Fibroblast of villous mesenchyme (primary cell): ENCODE results near the gene IFT20. TPM values are rescaled to one million over a fixed set of nuclear protein-coding genes. Genes with fewer than 3 reads are reported as not detected.

Experiments used
- DNase-seq: peaks from one replicate; pipeline ENCODE4 v3.0.0-alpha.2; 2010; ENCODE audit warnings: low read depth
- H3K4me3 ChIP-seq: 2 replicates; pipeline ENCODE4 v1.5.1; 2011; ENCODE audit warnings: low read depth, mild to moderate bottlenecking, low read length
- total RNA-seq: library from RNA; depleted of rRNA; stranded (reverse); fragments of >200 nt; gene quantifications from 2 replicates; pipeline ENCODE4 v1.2.3, GENCODE V29; 2012
- TF ChIP-seq, protein P1 (sequence below): IDR thresholded peaks from 2 replicates; pipeline ENCODE4 v1.5.1; 2012; ENCODE audit warnings: low read depth, mild to moderate bottlenecking, low read length; ENCODE audit not compliant: insufficient read depth

Gene IFT20
- total RNA-seq, 1 donor, result 51.4 TPM

DNA sequence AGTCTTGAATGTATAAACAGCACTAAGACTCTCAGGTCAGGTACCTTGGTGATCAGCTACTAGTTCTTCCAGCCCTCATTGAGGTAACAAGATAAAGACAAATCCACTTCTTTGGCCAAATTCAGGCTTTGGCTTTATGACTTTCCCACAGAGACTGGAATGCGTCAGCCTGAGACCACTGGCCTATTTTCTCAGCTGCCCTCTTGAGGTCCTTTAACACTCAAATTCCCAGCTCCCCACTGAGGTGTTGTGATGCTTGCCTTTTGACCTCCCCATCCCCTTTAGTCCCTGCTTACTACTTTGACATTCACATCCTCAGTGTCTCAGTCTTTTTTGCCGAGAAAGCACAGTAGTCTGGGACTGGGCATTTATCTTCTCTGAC, 10.9 kb upstream of the IFT20 start:
- no peak overlapping the region for H3K4me3 ChIP-seq
- peak; percentile 42 for DNase-seq
- TF ChIP-seq, protein P1, sequence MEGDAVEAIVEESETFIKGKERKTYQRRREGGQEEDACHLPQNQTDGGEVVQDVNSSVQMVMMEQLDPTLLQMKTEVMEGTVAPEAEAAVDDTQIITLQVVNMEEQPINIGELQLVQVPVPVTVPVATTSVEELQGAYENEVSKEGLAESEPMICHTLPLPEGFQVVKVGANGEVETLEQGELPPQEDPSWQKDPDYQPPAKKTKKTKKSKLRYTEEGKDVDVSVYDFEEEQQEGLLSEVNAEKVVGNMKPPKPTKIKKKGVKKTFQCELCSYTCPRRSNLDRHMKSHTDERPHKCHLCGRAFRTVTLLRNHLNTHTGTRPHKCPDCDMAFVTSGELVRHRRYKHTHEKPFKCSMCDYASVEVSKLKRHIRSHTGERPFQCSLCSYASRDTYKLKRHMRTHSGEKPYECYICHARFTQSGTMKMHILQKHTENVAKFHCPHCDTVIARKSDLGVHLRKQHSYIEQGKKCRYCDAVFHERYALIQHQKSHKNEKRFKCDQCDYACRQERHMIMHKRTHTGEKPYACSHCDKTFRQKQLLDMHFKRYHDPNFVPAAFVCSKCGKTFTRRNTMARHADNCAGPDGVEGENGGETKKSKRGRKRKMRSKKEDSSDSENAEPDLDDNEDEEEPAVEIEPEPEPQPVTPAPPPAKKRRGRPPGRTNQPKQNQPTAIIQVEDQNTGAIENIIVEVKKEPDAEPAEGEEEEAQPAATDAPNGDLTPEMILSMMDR, result no peak

- no peak overlapping the region for H3K4me3 ChIP-seq
- no peak for DNase-seq
- TF ChIP-seq, protein P1, result no peak
Measured at GRCh38 chr17:28345419-28346198, 10.3 kb upstream of the IFT20 start.

DNA sequence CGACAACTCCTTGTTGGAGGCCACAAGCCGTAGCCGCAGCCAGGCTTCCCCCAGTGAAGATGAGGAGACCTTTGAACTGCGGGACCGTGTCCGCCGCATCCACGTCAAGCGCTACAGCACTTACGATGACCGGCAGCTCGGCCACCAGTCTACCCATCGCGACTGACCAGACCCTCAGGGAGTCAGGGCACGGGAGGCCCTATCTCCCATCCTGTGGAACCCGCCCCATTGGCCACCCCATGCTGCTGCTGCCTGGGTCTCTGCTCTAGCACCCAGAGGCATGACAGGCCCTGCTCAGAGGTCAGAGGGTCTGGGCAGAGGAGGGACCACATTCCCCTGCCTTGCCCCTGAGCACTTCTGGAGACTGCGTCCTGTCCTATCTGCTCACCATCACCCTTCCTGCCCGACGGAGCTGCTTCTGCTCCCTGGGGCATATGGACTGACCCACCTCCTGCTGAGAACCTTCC, 9.2 kb upstream of the IFT20 start:
- TF ChIP-seq, protein P1, result no peak
- no peak for DNase-seq
- no peak overlapping the region for H3K4me3 ChIP-seq

GRCh38 chr17:28344011-28344410, 8.7 kb upstream of the IFT20 start:
- TF ChIP-seq, protein P1, result no peak
- no peak for DNase-seq
- no peak overlapping the region for H3K4me3 ChIP-seq

- TF ChIP-seq, protein P1, result no peak
- H3K4me3 ChIP-seq, result no peak overlapping the region
- no peak for DNase-seq
Measured at GRCh38 chr17:28343491-28343932, 8.2 kb upstream of the IFT20 start.

DNA sequence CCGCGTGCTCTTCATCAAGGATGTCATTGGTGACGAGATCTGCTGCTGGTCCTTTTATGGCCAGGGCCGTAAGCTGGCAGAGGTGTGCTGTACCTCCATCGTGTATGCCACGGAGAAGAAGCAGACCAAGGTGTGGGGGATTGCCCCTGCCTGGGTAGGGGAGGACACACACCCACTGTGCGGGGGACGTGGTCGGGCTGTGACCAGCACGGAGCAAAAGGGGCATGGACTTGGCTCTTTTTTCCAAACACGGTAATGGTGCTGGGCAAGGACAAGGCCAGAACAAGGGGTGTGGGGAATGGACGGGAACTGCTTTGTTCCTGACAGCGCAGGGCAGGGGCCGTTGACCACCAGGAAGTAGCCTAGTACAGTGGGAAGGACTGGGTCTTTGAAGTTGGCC, 7.0 kb upstream of the IFT20 start:
- TF ChIP-seq, protein P1, result no peak
- no peak overlapping the region for H3K4me3 ChIP-seq

More for the DNA sequence above, 7.0 kb upstream of the IFT20 start:
- DNase-seq, result no peak
